Esophagus squamous epithelium (tissue), 5 donors: Measurements from ENCODE around the gene KCNK1. TPM values are rescaled to one million over a fixed set of nuclear protein-coding genes. Genes with fewer than 3 reads are reported as not detected.
A peak's percentile ranks its signal among the peaks of the same experiment; 100 is the strongest.

Source experiments
- DNase-seq: peaks from one replicate; lab custom pipeline; 2025; lab: John Stamatoyannopoulos, UW
- H3K27ac ChIP-seq, 4 donors: fragments of 200-600 bp; sonication (generic); one replicate each; pipeline ENCODE4 v1.5.1; 2016 to 2019; ENCODE audit warnings: mild to moderate bottlenecking in 1 of 4
- H3K27me3 ChIP-seq, 4 donors: fragments of 200-600 bp; sonication (generic); 1 replicate in 3 of 4; 2 replicates in 1 of 4; pipeline versions ENCODE4 v1.5.1 to v1.6.0; 2017 to 2021; ENCODE audit warnings: antibody characterized with exemption in 1 of 4
- H3K36me3 ChIP-seq, 3 donors: fragments of 200-600 bp; sonication (generic); one replicate each; pipeline ENCODE4 v1.5.1; 2016 to 2019
- H3K4me1 ChIP-seq, 3 donors: fragments of 200-600 bp; sonication (generic); one replicate each; pipeline ENCODE4 v1.5.1; 2017 to 2019
- H3K4me3 ChIP-seq, 4 donors: fragments of 200-600 bp; sonication (generic); 1 replicate in 3 of 4; 2 replicates in 1 of 4; pipeline ENCODE4 v1.5.1; 2016 to 2019; ENCODE audit warnings: mild to moderate bottlenecking in 2 of 4, moderate library complexity in 1 of 4
- H3K9me3 ChIP-seq, 3 donors: fragments of 200-600 bp; sonication (generic); one replicate each; pipeline ENCODE4 v1.5.1; 2016 to 2019
- POLR2A ChIP-seq, 4 donors: fragments of 450-650 bp; IDR thresholded peaks; one replicate each; pipeline ENCODE4 v1.6.1; 2017; ENCODE audit warnings: antibody characterized with exemption in 4 of 4, mild to moderate bottlenecking in 4 of 4, moderate library complexity in 3 of 4
- WGBS, 2 donors: methylation state at CpG; one replicate each; pipeline ENCODE4 v1.1.5; 2018; 5-methylcytosine and 5-hydroxymethylcytosine counted together
- intact Hi-C: fragments of 100-400 bp; cut with DNase I; formaldehyde crosslinking; loops from one replicate; pipeline ENCODE4 v1.15.0; 2022
- total RNA-seq, 4 donors: library from RNA; depleted of rRNA; stranded (reverse); fragments of >200 nt; gene quantifications; one replicate each; pipeline ENCODE4 v1.1.0, GENCODE V29; 2016
- TF ChIP-seq, protein P1 (sequence below), 6 experiments: fragments of 450-650 bp in 4 of 6; fragments of 200-600 bp in 2 of 6; sonication (generic) in 2 of 6; IDR thresholded peaks; one replicate each; pipeline ENCODE4 v1.5.1; 2016 to 2019; ENCODE audit warnings: antibody characterized with exemption in 6 of 6, mild to moderate bottlenecking in 4 of 6, moderate library complexity in 4 of 6
- donor health status: DM: yes; HTN: yes; CAD: no.

KCNK1 gene
- total RNA-seq, 4 donors from 2014 or later: 11.2 to 25.7 (median 16.7) TPM

- DNase-seq: no peak
- Histone ChIP-seq H3K4me3 (no peak overlapping the region), H3K27ac (peak overlapping the region in 3 of 4 donors; percentile 50 to 72 (median 65)), H3K9me3 (no peaks in the 10 kb centered on the region), H3K36me3 (no peaks in the 10 kb centered on the region), H3K27me3 (no peaks in the 10 kb centered on the region), H3K4me1 (peaks cover 0 to 23% (median 2%) of the 10 kb centered on the region in 3 donors)
- intact Hi-C loops: no loop called here
- no peak for TF ChIP-seq POLR2A (IDR thresholded peaks at IDR 0.05)
- TF ChIP-seq, protein P1, sequence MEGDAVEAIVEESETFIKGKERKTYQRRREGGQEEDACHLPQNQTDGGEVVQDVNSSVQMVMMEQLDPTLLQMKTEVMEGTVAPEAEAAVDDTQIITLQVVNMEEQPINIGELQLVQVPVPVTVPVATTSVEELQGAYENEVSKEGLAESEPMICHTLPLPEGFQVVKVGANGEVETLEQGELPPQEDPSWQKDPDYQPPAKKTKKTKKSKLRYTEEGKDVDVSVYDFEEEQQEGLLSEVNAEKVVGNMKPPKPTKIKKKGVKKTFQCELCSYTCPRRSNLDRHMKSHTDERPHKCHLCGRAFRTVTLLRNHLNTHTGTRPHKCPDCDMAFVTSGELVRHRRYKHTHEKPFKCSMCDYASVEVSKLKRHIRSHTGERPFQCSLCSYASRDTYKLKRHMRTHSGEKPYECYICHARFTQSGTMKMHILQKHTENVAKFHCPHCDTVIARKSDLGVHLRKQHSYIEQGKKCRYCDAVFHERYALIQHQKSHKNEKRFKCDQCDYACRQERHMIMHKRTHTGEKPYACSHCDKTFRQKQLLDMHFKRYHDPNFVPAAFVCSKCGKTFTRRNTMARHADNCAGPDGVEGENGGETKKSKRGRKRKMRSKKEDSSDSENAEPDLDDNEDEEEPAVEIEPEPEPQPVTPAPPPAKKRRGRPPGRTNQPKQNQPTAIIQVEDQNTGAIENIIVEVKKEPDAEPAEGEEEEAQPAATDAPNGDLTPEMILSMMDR (IDR thresholded peaks at IDR 0.05): no peak
- WGBS, 2 donors: 51 to 58% methylated on average over 3 of the region's 3 CpGs
Observed at GRCh38 chr1:233689748-233690254, 75.9 kb downstream of the KCNK1 start.

DNA sequence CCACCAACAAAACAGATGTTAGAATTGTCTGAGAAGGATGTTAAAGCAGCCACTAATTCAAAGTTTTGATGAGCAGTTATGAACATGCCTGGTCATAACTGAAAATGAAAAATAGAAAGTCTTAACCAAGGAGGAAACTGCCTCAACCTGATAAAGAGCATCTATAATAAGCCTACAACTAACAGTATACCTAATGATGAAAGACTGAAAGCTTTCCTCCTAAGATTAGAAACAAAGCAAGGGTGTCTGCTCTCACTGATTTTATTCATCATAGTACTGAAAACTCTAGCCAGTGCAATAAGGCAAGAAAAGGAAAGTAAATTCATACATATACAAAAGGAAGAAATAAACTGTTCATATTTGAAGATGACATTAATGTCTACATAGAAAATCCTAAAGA, 82.0 kb downstream of the KCNK1 start:
- Histone ChIP-seq H3K4me3 (no peak overlapping the region), H3K36me3 (no peaks in the 10 kb centered on the region), H3K27me3 (no peaks in the 10 kb centered on the region), H3K4me1 (no peaks in the 10 kb centered on the region), H3K27ac (no peak overlapping the region), H3K9me3 (no peaks in the 10 kb centered on the region)
- intact Hi-C loops: no loop called here
- no peak for DNase-seq
- TF ChIP-seq, protein P1 (IDR thresholded peaks at IDR 0.05): no peak
- TF ChIP-seq POLR2A (IDR thresholded peaks at IDR 0.05): no peak

DNA sequence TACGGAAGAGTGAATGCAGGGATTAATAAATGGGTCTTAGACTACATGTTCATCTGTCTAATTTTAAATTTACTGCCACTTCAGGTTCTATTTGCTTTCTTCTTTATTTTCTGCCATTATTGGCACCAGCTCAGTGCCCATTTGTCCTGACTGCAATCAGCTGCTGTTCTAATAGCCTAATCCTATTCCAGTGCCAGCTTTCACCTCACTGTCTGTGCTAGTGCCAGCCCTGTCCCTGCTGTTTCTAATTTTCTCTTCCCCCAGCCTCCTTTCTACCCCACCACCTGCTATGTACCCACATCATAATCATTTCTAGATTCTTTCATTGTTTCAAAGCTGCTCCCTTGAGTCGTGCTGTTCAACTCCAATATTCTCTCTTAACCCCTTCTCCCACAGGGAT, 86.4 kb downstream of the KCNK1 start:
- TF ChIP-seq POLR2A (IDR thresholded peaks at IDR 0.05): no peak
- TF ChIP-seq, protein P1 (IDR thresholded peaks at IDR 0.05): no peak
- H3K36me3 ChIP-seq: no peaks in the 10 kb centered on the region
- no peak overlapping the region for H3K4me3 ChIP-seq
- H3K4me1 ChIP-seq: peaks cover 0 to 19% (median 12%) of the 10 kb centered on the region in 3 donors
- H3K27ac ChIP-seq: no peak overlapping the region
- intact Hi-C loops: no loop called here
- no peaks in the 10 kb centered on the region for H3K27me3 ChIP-seq
- H3K9me3 ChIP-seq: no peaks in the 10 kb centered on the region
- WGBS, 2 donors: 55 to 68% methylated on average over 2 of the region's 2 CpGs
- DNase-seq: no peak

- TF ChIP-seq, protein P1 (IDR thresholded peaks at IDR 0.05): no peak
- TF ChIP-seq POLR2A (IDR thresholded peaks at IDR 0.05): no peak
- DNase-seq: no peak
- intact Hi-C loops: no loop called here
- H3K27ac ChIP-seq: peak overlapping the region in 3 of 4 donors; percentile 22 to 78 (median 65)
- no peaks in the 10 kb centered on the region for H3K27me3 ChIP-seq
- H3K36me3 ChIP-seq: no peaks in the 10 kb centered on the region
- no peak overlapping the region for H3K4me3 ChIP-seq
- no peaks in the 10 kb centered on the region for H3K9me3 ChIP-seq
- 47 to 48% methylated on average over 6 of the region's 6 CpGs for WGBS, 2 donors
- peaks cover 13 to 52% (median 31%) of the 10 kb centered on the region in 3 donors for H3K4me1 ChIP-seq
Observed at GRCh38 chr1:233704170-233704897, 90.4 kb downstream of the KCNK1 start.

DNA sequence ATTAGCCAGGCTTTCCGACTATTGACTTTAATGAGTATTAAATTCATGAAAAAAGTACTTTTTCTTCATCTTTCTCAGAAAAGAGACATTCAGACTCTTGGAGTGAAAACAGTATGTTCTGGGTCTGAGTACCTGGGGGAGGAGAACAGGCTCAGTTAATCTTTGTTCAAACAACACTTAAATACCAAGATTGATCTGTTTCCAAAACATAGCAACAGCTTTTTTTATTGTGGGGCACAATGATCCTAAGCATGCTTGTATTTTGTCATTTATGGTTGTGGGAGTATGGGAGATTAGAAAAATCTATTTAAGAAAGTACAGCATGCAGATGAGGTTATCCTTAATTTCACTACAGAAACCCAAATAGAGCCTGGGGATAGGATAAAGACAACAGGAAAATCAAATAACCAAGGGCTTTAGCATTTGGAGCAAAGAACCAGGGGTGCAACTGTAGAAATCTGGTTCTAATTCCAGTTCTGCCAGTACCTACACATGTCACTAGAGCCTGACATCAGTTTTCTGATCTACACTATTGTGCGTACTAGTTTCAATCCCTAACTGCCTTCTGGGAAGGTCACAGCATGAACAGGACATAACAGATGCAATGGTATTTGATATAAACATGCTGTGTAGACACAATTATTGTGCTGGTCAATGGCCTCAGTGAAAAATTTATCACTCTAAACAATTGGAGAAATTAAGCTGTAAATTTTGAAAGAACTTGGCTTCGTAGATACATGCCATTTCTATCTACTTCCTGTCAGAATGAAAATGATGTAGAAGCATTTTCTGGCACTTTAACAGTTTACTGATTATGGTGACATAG, 91.2 kb downstream of the KCNK1 start:
- Histone ChIP-seq H3K4me1 (peaks cover 13 to 52% (median 31%) of the 10 kb centered on the region in 3 donors), H3K4me3 (no peak overlapping the region), H3K27me3 (no peaks in the 10 kb centered on the region), H3K9me3 (no peaks in the 10 kb centered on the region), H3K27ac (peak overlapping the region; percentile 19 to 78 (median 44)), H3K36me3 (no peaks in the 10 kb centered on the region)
- DNase-seq: no peak
- no peak for TF ChIP-seq POLR2A (IDR thresholded peaks at IDR 0.05)
- TF ChIP-seq, protein P1 (IDR thresholded peaks at IDR 0.05): no peak
- intact Hi-C loops: no loop called here
- 55 to 56% methylated on average over 3 of the region's 3 CpGs for WGBS, 2 donors
